ENCODE measurements around the gene SULT4A1.

DNA sequence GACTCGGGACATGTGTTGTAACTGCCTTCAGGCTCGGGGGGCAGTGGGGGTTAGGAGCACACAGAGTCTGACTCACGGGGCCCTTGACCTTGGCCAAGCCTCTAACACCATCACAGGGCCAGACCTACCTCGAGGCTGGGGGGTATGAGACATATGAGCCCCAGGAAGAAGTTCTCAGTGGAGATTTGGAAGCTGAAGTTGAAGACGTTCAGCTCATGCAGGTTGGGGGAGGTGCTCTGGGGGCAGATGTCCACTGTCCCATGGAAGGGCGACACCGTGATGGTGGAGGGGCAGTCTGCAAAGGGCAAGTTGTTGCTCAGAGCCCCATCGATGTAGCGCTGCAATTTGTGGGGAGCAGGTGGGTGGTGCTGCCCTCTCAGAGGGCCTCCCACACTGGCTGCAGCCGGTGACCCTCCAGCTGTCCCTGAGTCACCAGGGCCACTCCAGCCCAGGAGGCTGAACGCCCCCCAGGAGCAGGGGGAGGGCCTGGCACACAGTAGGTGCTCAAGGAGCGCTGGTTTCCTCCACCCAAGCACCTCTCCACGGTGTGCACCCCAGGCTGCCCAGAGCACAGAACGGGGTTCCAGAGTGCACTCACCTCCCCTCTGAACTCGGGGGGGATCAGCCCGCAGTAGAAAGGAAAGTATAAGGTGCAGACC is 27.0 kb upstream of the SULT4A1 start:
- TF ChIP-seq, protein P1, sequence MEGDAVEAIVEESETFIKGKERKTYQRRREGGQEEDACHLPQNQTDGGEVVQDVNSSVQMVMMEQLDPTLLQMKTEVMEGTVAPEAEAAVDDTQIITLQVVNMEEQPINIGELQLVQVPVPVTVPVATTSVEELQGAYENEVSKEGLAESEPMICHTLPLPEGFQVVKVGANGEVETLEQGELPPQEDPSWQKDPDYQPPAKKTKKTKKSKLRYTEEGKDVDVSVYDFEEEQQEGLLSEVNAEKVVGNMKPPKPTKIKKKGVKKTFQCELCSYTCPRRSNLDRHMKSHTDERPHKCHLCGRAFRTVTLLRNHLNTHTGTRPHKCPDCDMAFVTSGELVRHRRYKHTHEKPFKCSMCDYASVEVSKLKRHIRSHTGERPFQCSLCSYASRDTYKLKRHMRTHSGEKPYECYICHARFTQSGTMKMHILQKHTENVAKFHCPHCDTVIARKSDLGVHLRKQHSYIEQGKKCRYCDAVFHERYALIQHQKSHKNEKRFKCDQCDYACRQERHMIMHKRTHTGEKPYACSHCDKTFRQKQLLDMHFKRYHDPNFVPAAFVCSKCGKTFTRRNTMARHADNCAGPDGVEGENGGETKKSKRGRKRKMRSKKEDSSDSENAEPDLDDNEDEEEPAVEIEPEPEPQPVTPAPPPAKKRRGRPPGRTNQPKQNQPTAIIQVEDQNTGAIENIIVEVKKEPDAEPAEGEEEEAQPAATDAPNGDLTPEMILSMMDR (IDR thresholded peaks at IDR 0.05) = no peak
- TF ChIP-seq SP1 (CRISPR knock-in tag; conservative IDR thresholded peaks at IDR 0.05) = no peak
- no peak for TF ChIP-seq MLX (CRISPR knock-in tag; IDR thresholded peaks at IDR 0.05)
- TF ChIP-seq JUN (CRISPR knock-in tag; IDR thresholded peaks at IDR 0.05) = no peak
- TF ChIP-seq FOXK1 (CRISPR knock-in tag; IDR thresholded peaks at IDR 0.05) = no peak

Data from WTC11 (cell line).